GM12864 (cell line): ENCODE results near the gene RNF186.
A peak's percentile ranks its signal among the peaks of the same experiment; 100 is the strongest.

Experiments used
- DNase-seq: peaks from one replicate; pipeline ENCODE4 v3.0.0-alpha.2; 2011; ENCODE audit warnings: low read depth
- H3K4me3 ChIP-seq: 2 replicates; pipeline ENCODE4 v1.5.1; 2011; ENCODE audit warnings: mild to moderate bottlenecking, low read depth, low read length, control low read depth
- TF ChIP-seq, protein P1 (sequence below): IDR thresholded peaks from 2 replicates; pipeline ENCODE4 v1.5.1; 2011; ENCODE audit warnings: low read depth, mild to moderate bottlenecking, moderate library complexity, low read length, control low read depth, inconsistent platforms; ENCODE audit errors: missing control alignments

RNF186 gene

DNA sequence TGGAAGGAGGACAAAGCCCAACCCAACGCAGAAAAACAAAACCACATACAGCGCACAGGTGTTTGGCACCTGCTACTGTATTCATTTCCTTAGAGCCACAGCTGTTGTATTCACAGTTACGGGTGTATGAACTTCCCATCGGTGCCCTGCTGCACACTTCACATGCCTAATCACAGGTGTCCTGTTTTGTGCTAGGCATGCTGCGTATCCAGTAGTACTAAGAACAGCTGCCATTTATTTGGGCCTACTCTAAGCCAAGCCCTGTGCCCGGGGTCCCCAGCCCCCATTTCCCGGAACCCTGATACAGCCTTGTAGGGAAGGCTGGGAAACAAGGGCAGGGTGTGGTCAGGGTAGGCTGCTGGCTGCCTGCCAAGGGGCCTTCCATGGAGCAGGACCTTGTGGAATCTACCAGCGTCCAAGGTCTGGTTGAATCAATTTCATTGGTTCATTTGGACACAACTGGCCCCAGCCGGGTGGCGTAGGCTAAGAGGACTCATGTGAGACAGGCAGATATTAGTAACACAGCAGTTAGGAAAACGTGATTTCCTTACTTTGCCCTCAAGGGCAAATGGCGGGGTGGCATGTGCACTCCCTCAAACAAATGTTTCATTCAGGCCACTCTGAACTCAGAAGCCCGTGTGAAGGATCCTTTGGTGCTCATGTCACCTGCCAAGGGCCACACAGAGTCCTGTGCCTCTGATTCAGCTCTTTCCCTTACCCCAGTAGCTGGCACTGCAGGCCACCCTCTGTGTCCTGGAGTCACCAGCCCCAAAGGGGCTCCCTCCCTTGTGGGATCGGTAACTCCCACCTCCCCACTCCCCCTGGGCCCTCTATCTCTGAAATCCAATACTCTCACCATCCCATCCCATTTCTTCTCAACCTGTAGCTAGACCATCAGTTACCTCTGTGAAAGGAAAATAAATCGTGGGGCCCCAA, 986 bp upstream of the RNF186 start:
- DNase-seq, result no peak
- H3K4me3 ChIP-seq, result no peak overlapping the region

GRCh38 chr1:19814244-19814661, 830 bp downstream of the RNF186 start:
- DNase-seq, result no peak
- TF ChIP-seq, protein P1, sequence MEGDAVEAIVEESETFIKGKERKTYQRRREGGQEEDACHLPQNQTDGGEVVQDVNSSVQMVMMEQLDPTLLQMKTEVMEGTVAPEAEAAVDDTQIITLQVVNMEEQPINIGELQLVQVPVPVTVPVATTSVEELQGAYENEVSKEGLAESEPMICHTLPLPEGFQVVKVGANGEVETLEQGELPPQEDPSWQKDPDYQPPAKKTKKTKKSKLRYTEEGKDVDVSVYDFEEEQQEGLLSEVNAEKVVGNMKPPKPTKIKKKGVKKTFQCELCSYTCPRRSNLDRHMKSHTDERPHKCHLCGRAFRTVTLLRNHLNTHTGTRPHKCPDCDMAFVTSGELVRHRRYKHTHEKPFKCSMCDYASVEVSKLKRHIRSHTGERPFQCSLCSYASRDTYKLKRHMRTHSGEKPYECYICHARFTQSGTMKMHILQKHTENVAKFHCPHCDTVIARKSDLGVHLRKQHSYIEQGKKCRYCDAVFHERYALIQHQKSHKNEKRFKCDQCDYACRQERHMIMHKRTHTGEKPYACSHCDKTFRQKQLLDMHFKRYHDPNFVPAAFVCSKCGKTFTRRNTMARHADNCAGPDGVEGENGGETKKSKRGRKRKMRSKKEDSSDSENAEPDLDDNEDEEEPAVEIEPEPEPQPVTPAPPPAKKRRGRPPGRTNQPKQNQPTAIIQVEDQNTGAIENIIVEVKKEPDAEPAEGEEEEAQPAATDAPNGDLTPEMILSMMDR, result no peak
- H3K4me3 ChIP-seq, result no peak overlapping the region

More for the DNA sequence above, 986 bp upstream of the RNF186 start:
- TF ChIP-seq, protein P1, result no peak

DNA sequence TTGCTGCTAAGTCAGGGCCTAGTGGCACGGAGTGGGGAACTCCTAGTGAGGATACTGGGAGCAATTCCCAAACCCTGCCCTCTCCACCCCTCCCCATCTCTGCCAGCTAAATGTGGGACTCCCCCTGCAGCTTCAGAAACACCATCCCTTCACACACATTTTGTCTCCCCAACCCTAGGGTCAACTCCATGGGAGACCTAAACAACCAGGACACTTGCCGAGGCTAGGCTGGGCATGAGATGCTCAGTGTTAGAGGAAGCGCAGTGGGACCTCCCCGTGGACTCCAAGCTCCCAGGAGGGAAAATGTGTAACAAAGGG, 1.5 kb downstream of the RNF186 start:
- no peak overlapping the region for H3K4me3 ChIP-seq
- TF ChIP-seq, protein P1, result no peak
- DNase-seq, result no peak

DNA sequence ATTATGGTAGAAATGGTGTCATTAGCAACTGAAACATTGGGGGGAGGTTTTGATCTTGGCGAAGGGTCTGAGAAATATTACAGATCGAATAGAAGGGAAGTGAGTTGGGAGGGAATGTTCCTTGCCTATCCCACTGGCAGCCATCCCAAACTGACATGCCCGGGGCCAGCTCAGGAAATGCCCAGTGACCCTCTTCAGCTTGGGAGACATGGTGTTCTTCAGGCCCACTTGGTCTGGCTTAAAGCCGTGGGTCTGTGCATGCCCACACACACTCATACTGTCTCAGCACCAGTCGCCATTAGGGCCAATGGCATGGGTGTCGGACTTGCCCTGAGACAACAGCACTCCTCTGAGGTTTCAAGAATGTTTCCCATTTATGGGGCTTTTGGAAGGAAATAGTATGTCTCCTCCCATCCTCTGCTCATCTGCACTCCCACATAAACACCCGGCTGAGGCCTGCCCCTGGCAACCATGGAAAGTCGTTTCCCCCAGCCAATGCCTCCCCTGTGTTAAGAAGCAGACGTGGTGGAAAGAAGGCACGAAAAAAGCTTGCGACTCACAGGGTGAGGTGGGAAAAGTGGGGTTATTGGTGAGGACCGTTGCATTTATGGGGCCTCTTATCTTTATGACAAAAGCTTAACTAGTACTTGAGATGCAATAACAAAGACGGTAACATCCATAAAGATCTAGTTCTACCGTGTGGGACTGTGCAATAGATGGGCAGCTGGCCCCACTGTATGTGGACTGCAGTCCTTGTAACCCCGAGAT, 2.0 kb downstream of the RNF186 start:
- DNase-seq, result no peak

DNA sequence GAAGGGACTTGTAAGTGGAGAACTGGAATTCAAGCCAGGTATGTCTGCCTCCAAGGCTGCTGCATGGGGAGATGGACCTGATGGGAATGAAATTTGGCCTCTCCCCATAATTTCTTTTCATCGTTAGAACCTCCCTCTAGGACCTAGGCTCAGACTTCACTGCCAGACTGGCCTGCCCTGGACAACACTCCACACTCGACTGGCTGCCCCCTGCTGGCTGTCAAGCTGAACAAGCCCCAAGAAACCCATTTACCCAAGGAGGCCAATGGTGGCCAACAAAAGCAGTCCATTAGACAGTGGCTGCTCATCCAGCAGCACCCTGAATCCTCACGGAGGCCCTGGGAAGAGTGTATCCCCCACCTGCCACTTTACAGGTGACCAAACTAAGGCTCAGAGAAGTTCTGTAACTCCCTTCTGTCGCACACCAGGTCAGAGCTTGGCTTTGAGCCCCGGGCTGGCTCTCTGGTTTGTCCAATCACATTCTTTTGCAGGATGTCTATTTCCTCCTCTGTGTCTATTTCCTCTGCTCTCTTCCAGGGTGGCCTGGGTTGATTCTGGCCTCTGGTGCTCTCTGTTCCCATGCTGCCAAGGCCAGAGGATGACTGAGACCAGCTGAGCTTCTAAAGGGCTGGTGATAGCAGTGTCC, 3.8 kb downstream of the RNF186 start:
- no peak overlapping the region for H3K4me3 ChIP-seq
- no peak for DNase-seq
- TF ChIP-seq, protein P1, result peak; percentile 81

More for the DNA sequence above, 2.0 kb downstream of the RNF186 start:
- TF ChIP-seq, protein P1, result no peak
- H3K4me3 ChIP-seq, result no peak overlapping the region

DNA sequence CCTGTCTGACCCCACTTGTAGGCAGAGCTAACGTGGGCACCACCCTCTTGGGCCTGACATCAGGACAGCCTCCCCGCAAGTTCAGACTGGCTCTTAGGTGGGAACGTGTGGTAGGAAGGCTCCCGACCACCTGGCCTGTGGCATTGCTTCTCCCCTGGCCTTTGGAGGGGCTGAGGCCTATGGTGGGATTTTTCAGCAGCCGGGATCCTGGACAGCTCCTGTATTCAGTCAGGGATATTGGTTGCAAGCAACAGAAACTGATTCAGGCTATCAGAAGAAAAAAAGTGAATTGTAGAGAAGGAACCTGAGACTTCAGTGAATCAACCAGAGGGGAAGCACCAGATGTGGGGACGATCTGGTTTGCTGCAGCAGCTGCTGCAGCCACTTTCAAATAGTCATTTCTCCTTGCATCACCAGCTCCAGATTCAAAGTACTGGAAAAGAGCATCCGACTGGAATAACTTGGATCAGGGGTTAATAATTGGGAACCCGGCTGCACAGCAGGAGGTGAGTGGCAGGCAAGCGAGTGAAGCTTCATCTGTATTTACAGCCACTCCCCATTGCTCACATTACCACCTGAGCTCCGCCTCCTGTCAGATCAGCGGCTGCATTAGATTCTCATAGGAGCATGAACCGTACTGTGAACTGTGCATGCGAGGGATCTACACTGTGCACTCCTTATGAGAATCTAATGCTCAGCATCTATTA, 5.9 kb downstream of the RNF186 start:
- no peak overlapping the region for H3K4me3 ChIP-seq
- TF ChIP-seq, protein P1, result no peak
- no peak for DNase-seq
